Esophagus squamous epithelium (tissue), 4 donors: Measurements from ENCODE around the gene SMYD3.

ENCODE experiments used
- CTCF ChIP-seq, 6 experiments: fragments of 450-650 bp in 4 of 6; fragments of 200-600 bp in 2 of 6; sonication (generic) in 2 of 6; IDR thresholded peaks; one replicate each; pipeline ENCODE4 v1.5.1; 2016 to 2019; ENCODE audit warnings: antibody characterized with exemption in 6 of 6, mild to moderate bottlenecking in 4 of 6, moderate library complexity in 4 of 6
- POLR2A ChIP-seq, 4 donors: fragments of 450-650 bp; IDR thresholded peaks; one replicate each; pipeline ENCODE4 v1.6.1; 2017; ENCODE audit warnings: antibody characterized with exemption in 4 of 4, mild to moderate bottlenecking in 4 of 4, moderate library complexity in 3 of 4

DNA sequence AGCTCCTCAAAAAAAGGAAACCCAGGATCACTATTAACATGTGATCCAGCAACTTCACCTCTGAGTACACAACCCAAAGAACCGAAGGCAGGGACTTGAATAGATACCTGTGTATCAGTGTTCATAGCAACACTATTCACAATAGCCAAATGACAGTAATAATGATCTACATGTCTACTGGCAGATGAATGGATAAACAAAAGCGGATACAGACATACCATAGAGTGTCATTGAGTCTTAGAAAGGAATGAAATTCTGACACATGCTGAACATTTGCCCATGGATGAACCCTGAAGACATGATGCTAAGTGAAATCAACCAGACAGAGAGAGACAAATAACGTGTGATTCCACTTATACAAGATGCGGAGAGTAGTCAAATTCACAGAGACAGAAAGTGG, 788.1 kb downstream of the SMYD3 start:
- TF ChIP-seq POLR2A (IDR thresholded peaks at IDR 0.05) (no peak), CTCF (IDR thresholded peaks at IDR 0.05) (no peak)
